H1 (cell line): ENCODE results near the gene STRIP2. TPM values are rescaled to one million over a fixed set of nuclear protein-coding genes. Genes with fewer than 3 reads are reported as not detected.

Experiments
- BCL11A ChIP-seq, 2 experiments: IDR thresholded peaks; one replicate each; pipeline ENCODE4 v1.6.1; 2011; ENCODE audit warnings: low read depth in 2 of 2, low read length in 2 of 2, mild to moderate bottlenecking in 2 of 2
- RXRA ChIP-seq: IDR thresholded peaks from 2 replicates; pipeline ENCODE4 v1.6.1; 2011; ENCODE audit warnings: low read depth, mild to moderate bottlenecking, low read length, moderate library complexity; ENCODE audit not compliant: insufficient read depth
- SIN3A ChIP-seq, 2 experiments: IDR thresholded peaks in 1 of 2; conservative IDR thresholded peaks in 1 of 2; 2 replicates each; pipeline ENCODE4 v1.6.1; 2011 to 2012; ENCODE audit warnings: low read length in 2 of 2, improper control_type of control experiment in 1 of 2, low read depth in 1 of 2, mild to moderate bottlenecking in 1 of 2
- SP2 ChIP-seq: IDR thresholded peaks from 2 replicates; pipeline ENCODE4 v1.6.1; 2012; ENCODE audit warnings: mild to moderate bottlenecking, low read length, inconsistent platforms
- TAF1 ChIP-seq: IDR thresholded peaks from 2 replicates; pipeline ENCODE4 v1.6.1; 2011; ENCODE audit warnings: mild to moderate bottlenecking, low read depth, low read length
- YY1 ChIP-seq: IDR thresholded peaks from 2 replicates; pipeline ENCODE4 v1.6.1; 2011; ENCODE audit warnings: low read depth, mild to moderate bottlenecking, low read length
- polyA plus RNA-seq, 7 experiments: library from polyadenylated mRNA; depleted of rRNA in 3 of 7; stranded (reverse) in 5 of 7; unstranded in 2 of 7; fragments of >200 nt in 5 of 7; fragments of 200-250 nt in 2 of 7; gene quantifications; 1 replicate in 5 of 7; 2 replicates in 1 of 7; 4 replicates in 1 of 7; pipeline versions ENCODE4 v1.2.1 to v1.2.3, GENCODE V29; 2011 to 2013; ENCODE audit warnings: missing spikeins in 2 of 7, mixed read lengths in 2 of 7
- total RNA-seq: library from RNA; stranded (reverse); fragmentation: NEBNext Ultra II Directional; extraction: Animal tissue kit (Norgen Biotek cat#: 25700); gene quantifications from 2 replicates; pipeline ENCODE4 v1.2.1, GENCODE V29; 2021
- TF ChIP-seq, protein P1 (sequence below): fragments of 300-600 bp; sonication (generic); IDR thresholded peaks from 2 replicates; pipeline ENCODE4 v1.7.1; 2012; ENCODE audit warnings: low read length, moderate library complexity, mild to moderate bottlenecking, inconsistent platforms; ENCODE audit not compliant: insufficient replicate concordance
- TF ChIP-seq, protein P2 (sequence below): IDR thresholded peaks from 2 replicates; pipeline ENCODE4 v1.6.1; 2012; ENCODE audit warnings: inconsistent platforms
- TF ChIP-seq, protein P3 (sequence below): IDR thresholded peaks from 2 replicates; pipeline ENCODE4 v1.6.1; 2012; ENCODE audit warnings: low read length, inconsistent platforms

The STRIP2 gene
- total and polyA plus RNA-seq, 2 of the 8 experiments (the other 6 are each of a cell fraction or from before 2014, with no cell fraction given): 5.3 to 8.2 TPM

DNA sequence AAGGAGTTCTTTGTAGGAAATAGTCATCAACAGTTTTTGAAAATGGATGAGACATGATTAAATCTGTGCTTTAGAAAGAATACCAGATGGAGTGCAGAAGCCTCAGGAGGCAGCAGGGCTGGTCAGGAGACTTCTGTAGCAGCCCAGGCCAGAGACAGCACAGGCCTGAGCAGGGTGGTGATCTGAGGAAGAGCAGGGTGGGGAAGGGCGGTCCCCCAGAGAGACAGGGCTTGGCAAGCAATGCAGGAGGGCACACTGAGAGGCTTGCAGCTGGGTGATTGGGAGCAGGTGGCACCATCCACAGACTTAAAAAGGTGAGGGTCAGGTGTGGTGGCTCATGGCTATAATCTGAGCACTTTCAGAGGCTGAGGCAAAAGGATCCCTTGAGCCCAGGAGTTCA, 63.8 kb downstream of the STRIP2 start (continued):
- TF ChIP-seq, protein P1, sequence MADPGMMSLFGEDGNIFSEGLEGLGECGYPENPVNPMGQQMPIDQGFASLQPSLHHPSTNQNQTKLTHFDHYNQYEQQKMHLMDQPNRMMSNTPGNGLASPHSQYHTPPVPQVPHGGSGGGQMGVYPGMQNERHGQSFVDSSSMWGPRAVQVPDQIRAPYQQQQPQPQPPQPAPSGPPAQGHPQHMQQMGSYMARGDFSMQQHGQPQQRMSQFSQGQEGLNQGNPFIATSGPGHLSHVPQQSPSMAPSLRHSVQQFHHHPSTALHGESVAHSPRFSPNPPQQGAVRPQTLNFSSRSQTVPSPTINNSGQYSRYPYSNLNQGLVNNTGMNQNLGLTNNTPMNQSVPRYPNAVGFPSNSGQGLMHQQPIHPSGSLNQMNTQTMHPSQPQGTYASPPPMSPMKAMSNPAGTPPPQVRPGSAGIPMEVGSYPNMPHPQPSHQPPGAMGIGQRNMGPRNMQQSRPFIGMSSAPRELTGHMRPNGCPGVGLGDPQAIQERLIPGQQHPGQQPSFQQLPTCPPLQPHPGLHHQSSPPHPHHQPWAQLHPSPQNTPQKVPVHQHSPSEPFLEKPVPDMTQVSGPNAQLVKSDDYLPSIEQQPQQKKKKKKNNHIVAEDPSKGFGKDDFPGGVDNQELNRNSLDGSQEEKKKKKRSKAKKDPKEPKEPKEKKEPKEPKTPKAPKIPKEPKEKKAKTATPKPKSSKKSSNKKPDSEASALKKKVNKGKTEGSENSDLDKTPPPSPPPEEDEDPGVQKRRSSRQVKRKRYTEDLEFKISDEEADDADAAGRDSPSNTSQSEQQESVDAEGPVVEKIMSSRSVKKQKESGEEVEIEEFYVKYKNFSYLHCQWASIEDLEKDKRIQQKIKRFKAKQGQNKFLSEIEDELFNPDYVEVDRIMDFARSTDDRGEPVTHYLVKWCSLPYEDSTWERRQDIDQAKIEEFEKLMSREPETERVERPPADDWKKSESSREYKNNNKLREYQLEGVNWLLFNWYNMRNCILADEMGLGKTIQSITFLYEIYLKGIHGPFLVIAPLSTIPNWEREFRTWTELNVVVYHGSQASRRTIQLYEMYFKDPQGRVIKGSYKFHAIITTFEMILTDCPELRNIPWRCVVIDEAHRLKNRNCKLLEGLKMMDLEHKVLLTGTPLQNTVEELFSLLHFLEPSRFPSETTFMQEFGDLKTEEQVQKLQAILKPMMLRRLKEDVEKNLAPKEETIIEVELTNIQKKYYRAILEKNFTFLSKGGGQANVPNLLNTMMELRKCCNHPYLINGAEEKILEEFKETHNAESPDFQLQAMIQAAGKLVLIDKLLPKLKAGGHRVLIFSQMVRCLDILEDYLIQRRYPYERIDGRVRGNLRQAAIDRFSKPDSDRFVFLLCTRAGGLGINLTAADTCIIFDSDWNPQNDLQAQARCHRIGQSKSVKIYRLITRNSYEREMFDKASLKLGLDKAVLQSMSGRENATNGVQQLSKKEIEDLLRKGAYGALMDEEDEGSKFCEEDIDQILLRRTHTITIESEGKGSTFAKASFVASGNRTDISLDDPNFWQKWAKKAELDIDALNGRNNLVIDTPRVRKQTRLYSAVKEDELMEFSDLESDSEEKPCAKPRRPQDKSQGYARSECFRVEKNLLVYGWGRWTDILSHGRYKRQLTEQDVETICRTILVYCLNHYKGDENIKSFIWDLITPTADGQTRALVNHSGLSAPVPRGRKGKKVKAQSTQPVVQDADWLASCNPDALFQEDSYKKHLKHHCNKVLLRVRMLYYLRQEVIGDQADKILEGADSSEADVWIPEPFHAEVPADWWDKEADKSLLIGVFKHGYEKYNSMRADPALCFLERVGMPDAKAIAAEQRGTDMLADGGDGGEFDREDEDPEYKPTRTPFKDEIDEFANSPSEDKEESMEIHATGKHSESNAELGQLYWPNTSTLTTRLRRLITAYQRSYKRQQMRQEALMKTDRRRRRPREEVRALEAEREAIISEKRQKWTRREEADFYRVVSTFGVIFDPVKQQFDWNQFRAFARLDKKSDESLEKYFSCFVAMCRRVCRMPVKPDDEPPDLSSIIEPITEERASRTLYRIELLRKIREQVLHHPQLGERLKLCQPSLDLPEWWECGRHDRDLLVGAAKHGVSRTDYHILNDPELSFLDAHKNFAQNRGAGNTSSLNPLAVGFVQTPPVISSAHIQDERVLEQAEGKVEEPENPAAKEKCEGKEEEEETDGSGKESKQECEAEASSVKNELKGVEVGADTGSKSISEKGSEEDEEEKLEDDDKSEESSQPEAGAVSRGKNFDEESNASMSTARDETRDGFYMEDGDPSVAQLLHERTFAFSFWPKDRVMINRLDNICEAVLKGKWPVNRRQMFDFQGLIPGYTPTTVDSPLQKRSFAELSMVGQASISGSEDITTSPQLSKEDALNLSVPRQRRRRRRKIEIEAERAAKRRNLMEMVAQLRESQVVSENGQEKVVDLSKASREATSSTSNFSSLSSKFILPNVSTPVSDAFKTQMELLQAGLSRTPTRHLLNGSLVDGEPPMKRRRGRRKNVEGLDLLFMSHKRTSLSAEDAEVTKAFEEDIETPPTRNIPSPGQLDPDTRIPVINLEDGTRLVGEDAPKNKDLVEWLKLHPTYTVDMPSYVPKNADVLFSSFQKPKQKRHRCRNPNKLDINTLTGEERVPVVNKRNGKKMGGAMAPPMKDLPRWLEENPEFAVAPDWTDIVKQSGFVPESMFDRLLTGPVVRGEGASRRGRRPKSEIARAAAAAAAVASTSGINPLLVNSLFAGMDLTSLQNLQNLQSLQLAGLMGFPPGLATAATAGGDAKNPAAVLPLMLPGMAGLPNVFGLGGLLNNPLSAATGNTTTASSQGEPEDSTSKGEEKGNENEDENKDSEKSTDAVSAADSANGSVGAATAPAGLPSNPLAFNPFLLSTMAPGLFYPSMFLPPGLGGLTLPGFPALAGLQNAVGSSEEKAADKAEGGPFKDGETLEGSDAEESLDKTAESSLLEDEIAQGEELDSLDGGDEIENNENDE: no peak
- TF ChIP-seq SIN3A (conservative IDR thresholded peaks at IDR 0.05 in 1 of 2, IDR thresholded peaks at IDR 0.05 in 1 of 2; ENCODE audit: low read depth in 1 of 2, low read length in 2 of 2) (no peak), RXRA (no peak), YY1 (no peak), SP2 (no peak), BCL11A (IDR thresholded peaks at IDR 0.05; ENCODE audit: low read depth in 2 of 2, low read length in 2 of 2) (no peak), TAF1 (no peak)
- TF ChIP-seq, protein P2, sequence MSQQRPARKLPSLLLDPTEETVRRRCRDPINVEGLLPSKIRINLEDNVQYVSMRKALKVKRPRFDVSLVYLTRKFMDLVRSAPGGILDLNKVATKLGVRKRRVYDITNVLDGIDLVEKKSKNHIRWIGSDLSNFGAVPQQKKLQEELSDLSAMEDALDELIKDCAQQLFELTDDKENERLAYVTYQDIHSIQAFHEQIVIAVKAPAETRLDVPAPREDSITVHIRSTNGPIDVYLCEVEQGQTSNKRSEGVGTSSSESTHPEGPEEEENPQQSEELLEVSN: no peak
- TF ChIP-seq, protein P3, sequence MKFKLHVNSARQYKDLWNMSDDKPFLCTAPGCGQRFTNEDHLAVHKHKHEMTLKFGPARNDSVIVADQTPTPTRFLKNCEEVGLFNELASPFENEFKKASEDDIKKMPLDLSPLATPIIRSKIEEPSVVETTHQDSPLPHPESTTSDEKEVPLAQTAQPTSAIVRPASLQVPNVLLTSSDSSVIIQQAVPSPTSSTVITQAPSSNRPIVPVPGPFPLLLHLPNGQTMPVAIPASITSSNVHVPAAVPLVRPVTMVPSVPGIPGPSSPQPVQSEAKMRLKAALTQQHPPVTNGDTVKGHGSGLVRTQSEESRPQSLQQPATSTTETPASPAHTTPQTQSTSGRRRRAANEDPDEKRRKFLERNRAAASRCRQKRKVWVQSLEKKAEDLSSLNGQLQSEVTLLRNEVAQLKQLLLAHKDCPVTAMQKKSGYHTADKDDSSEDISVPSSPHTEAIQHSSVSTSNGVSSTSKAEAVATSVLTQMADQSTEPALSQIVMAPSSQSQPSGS: no peak
